ENCODE results near the gene OR2C1.

- TF ChIP-seq CTCF (IDR thresholded peaks at IDR 0.05; ENCODE audit: low read depth, low read length, poor library complexity, severe bottlenecking) (no peak), EZH2phosphoT487 (IDR thresholded peaks at IDR 0.05; ENCODE audit: borderline replicate concordance, low read length) (no peak)
These were observed 9.2 kb downstream of the OR2C1 start for GRCh38 chr16:3364774-3365427.
